HG02870 (cell line): Measurements from ENCODE around the gene GPX5.
"Not testable (repeated sequence)": the region's sequence is repeated elsewhere in the genome, so short reads cannot be mapped to it uniquely, and the experiment has no call there.

Experiments used
- ATAC-seq: cut with Tn5 transposase; IDR thresholded peaks from one replicate; pipeline ENCODE4 v1.9.1; 2021; ENCODE audit warnings: mild to moderate bottlenecking, moderate library complexity; ENCODE audit not compliant: unreplicated experiment

Gene GPX5

GRCh38 chr6:28512387-28512786 lies 13.3 kb upstream of the GPX5 start:
- ATAC-seq, result not testable (repeated sequence)

GRCh38 chr6:28515676-28516075 lies 10.0 kb upstream of the GPX5 start, which contains the start of gene GPX6:
Gene GPX6, minus strand, starts transcription at chr6:28515793. Its CDS starts 50 bp downstream, at chr6:28515743.
- no peak for ATAC-seq

GRCh38 chr6:28517964-28518363 lies 7.7 kb upstream of the GPX5 start:
- no peak for ATAC-seq

- no peak for ATAC-seq
Observed at GRCh38 chr6:28522594-28523240, 3.0 kb upstream of the GPX5 start.

GRCh38 chr6:28523241-28523622 lies 2.4 kb upstream of the GPX5 start:
- ATAC-seq, result no peak

GRCh38 chr6:28530777-28531176 lies 5.1 kb downstream of the GPX5 start:
- ATAC-seq, result no peak

GRCh38 chr6:28531479-28532128 lies 5.9 kb downstream of the GPX5 start:
- ATAC-seq, result no peak

GRCh38 chr6:28534306-28534705 lies 8.6 kb downstream of the GPX5 start:
- ATAC-seq, result no peak

- no peak for ATAC-seq
Observed at GRCh38 chr6:28534875-28535274, 9.2 kb downstream of the GPX5 start.

- ATAC-seq, result no peak
Observed at GRCh38 chr6:28537065-28537464, 11.4 kb downstream of the GPX5 start.

- ATAC-seq, result no peak
Observed at GRCh38 chr6:28537509-28538140, 11.9 kb downstream of the GPX5 start.

- ATAC-seq, result no peak
Observed at GRCh38 chr6:28541996-28542395, 16.3 kb downstream of the GPX5 start.

GRCh38 chr6:28542440-28543296 lies 17.0 kb downstream of the GPX5 start:
- ATAC-seq, result no peak

GRCh38 chr6:28543651-28544610 lies 18.2 kb downstream of the GPX5 start:
- ATAC-seq, result no peak

- ATAC-seq, result no peak
Observed at GRCh38 chr6:28545955-28546354, 20.3 kb downstream of the GPX5 start.

GRCh38 chr6:28547003-28547402 lies 21.3 kb downstream of the GPX5 start:
- not testable (repeated sequence) for ATAC-seq

- no peak for ATAC-seq
Observed at GRCh38 chr6:28551891-28552666, 26.4 kb downstream of the GPX5 start.

- ATAC-seq, result no peak
Observed at GRCh38 chr6:28553384-28553985, 27.8 kb downstream of the GPX5 start.
